Measurements from ENCODE around the gene TMEM253.

DNA sequence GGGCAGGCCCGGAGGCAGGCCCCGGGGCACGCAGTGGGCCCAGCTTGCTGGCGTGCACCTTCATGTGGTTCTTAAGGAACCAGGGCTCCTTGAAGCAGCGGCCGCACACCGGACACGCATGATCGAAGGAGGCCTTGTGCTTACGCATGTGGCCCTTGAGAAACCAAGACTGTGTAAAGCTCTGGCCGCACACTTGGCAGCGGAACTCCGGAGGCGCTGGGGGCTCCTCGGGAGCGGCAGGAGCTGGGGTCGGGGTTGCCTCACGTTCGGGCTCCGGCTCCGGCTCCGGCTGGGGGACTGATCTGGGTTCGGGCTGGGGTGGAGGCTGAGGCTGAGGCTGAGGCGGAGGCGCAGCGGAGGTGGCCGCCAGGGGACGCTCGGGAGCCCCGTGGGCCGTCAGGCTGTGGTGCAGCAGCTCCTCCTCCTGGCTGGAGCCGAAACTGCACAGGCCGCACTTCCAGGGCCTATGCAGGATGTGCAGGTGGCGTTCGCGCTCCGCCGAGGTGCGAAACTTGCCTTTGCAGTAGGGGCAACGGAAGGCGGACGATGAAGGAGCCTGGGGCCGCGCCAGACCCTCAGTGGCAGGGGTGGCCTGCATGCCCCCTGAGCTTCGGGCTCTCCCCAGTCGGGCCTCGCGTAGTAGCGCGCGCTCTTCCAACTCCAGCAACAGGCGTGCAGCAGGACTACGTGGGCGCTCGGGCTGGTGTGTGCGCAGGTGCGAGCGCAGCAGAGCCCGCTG, 8.4 kb upstream of the TMEM253 start:
- TF ChIP-seq, protein P1, sequence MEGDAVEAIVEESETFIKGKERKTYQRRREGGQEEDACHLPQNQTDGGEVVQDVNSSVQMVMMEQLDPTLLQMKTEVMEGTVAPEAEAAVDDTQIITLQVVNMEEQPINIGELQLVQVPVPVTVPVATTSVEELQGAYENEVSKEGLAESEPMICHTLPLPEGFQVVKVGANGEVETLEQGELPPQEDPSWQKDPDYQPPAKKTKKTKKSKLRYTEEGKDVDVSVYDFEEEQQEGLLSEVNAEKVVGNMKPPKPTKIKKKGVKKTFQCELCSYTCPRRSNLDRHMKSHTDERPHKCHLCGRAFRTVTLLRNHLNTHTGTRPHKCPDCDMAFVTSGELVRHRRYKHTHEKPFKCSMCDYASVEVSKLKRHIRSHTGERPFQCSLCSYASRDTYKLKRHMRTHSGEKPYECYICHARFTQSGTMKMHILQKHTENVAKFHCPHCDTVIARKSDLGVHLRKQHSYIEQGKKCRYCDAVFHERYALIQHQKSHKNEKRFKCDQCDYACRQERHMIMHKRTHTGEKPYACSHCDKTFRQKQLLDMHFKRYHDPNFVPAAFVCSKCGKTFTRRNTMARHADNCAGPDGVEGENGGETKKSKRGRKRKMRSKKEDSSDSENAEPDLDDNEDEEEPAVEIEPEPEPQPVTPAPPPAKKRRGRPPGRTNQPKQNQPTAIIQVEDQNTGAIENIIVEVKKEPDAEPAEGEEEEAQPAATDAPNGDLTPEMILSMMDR (conservative IDR thresholded peaks at IDR 0.05; ENCODE audit: low read depth in 2 of 2): peak; percentile 87 to 100
- TF ChIP-seq POLR2AphosphoS5 (IDR thresholded peaks at IDR 0.05; ENCODE audit: low read depth) (peak; percentile 53; the same call in 1 of the 2 replicates), EZH2phosphoT487 (IDR thresholded peaks at IDR 0.05; ENCODE audit: unreplicated experiment) (no peak), EZH2 (IDR thresholded peaks at IDR 0.05; ENCODE audit: low read depth, unreplicated experiment) (no peak)

Measured in GM23338 (cell line).